Nephron progenitor cell (in vitro differentiated cells): ENCODE data around the gene NUCB1.
A peak's percentile ranks its signal among the peaks of the same experiment; 100 is the strongest.

Experiments used
- DNase-seq: peaks from one replicate; pipeline ENCODE4 v3.0.0; 2021
- H3K27ac Mint-ChIP-seq: 2 replicates; pipeline ENCODE4 v1.8.0; 2021; ENCODE audit warnings: mild to moderate bottlenecking, moderate library complexity, mixed read lengths
- H3K27me3 Mint-ChIP-seq: 2 replicates; pipeline ENCODE4 v1.8.0; 2021; ENCODE audit warnings: mild to moderate bottlenecking, low read depth, mixed read lengths; ENCODE audit not compliant: poor library complexity
- H3K36me3 Mint-ChIP-seq: 2 replicates; pipeline ENCODE4 v1.8.0; 2021; ENCODE audit warnings: low read depth, mixed read lengths
- H3K4me1 Mint-ChIP-seq: 2 replicates; pipeline ENCODE4 v1.8.0; 2021; ENCODE audit warnings: mixed read lengths
- H3K4me3 Mint-ChIP-seq: 2 replicates; pipeline ENCODE4 v1.8.0; 2021; ENCODE audit warnings: mild to moderate bottlenecking, moderate library complexity, mixed read lengths
- H3K9me3 Mint-ChIP-seq: 2 replicates; pipeline ENCODE4 v1.8.0; 2021; ENCODE audit warnings: mild to moderate bottlenecking, moderate library complexity, mixed read lengths
- CTCF ChIP-seq: fragments of 200-600 bp; sonication (generic); IDR thresholded peaks from 2 replicates; pipeline ENCODE4 v1.5.0; 2021; ENCODE audit warnings: antibody characterized with exemption

The NUCB1 gene

GRCh38 chr19:48955308-48955958 is 55.3 kb downstream of the NUCB1 start:
- peak overlapping the region; percentile 42 for H3K27ac Mint-ChIP-seq
- peaks cover 15% of the 10 kb centered on the region for H3K27me3 Mint-ChIP-seq
- no peak for DNase-seq
- no peak for TF ChIP-seq CTCF
- H3K36me3 Mint-ChIP-seq = peaks cover 35% of the 10 kb centered on the region
- H3K4me1 Mint-ChIP-seq = peaks cover 23% of the 10 kb centered on the region
- H3K4me3 Mint-ChIP-seq = peak overlapping the region; percentile 88
- H3K9me3 Mint-ChIP-seq = no peaks in the 10 kb centered on the region

GRCh38 chr19:48958006-48958405 is 57.9 kb downstream of the NUCB1 start:
- peaks cover 46% of the 10 kb centered on the region for H3K4me1 Mint-ChIP-seq
- no peaks in the 10 kb centered on the region for H3K9me3 Mint-ChIP-seq
- peaks cover 43% of the 10 kb centered on the region for H3K36me3 Mint-ChIP-seq
- peaks cover 7% of the 10 kb centered on the region for H3K27me3 Mint-ChIP-seq
- H3K4me3 Mint-ChIP-seq = no peak overlapping the region
- H3K27ac Mint-ChIP-seq = no peak overlapping the region
- TF ChIP-seq CTCF = no peak
- DNase-seq = no peak

GRCh38 chr19:48959341-48960239 is 59.5 kb downstream of the NUCB1 start:
- no peak for DNase-seq
- H3K9me3 Mint-ChIP-seq = no peaks in the 10 kb centered on the region
- peaks cover 53% of the 10 kb centered on the region for H3K4me1 Mint-ChIP-seq
- peaks cover 5% of the 10 kb centered on the region for H3K27me3 Mint-ChIP-seq
- peaks cover 43% of the 10 kb centered on the region for H3K36me3 Mint-ChIP-seq
- H3K4me3 Mint-ChIP-seq = no peak overlapping the region
- TF ChIP-seq CTCF = no peak
- no peak overlapping the region for H3K27ac Mint-ChIP-seq

- Mint-ChIP-seq H3K36me3 (peaks cover 46% of the 10 kb centered on the region), H3K27me3 (peaks cover 6% of the 10 kb centered on the region), H3K9me3 (no peaks in the 10 kb centered on the region), H3K27ac (peak overlapping the region; percentile 98), H3K4me1 (peaks cover 51% of the 10 kb centered on the region), H3K4me3 (peak overlapping the region; percentile 23)
- no peak for TF ChIP-seq CTCF
- DNase-seq = no peak
Observed at GRCh38 chr19:48961051-48961649, 61.0 kb downstream of the NUCB1 start.

- DNase-seq = no peak
- Mint-ChIP-seq H3K4me3 (peak overlapping the region; percentile 19), H3K36me3 (peaks cover 47% of the 10 kb centered on the region), H3K27me3 (peaks cover 7% of the 10 kb centered on the region), H3K4me1 (peaks cover 54% of the 10 kb centered on the region), H3K9me3 (no peaks in the 10 kb centered on the region), H3K27ac (peak overlapping the region; percentile 98)
- no peak for TF ChIP-seq CTCF
Observed at GRCh38 chr19:48961673-48962028, 61.5 kb downstream of the NUCB1 start.
